Measurements from ENCODE around the gene TBX6.

- TF ChIP-seq CTCF (IDR thresholded peaks at IDR 0.05) (no peak), SIN3A (IDR thresholded peaks at IDR 0.05; ENCODE audit: borderline replicate concordance, insufficient read depth, low read depth, low read length) (no peak)
Measured at GRCh38 chr16:30063278-30063892, 28.3 kb downstream of the TBX6 start.
